ENCODE data around the gene PACSIN1. TPM values are rescaled to one million over a fixed set of nuclear protein-coding genes. Genes with fewer than 3 reads are reported as not detected.

The PACSIN1 gene
- total and polyA plus RNA-seq, 2 of the 4 experiments (the other 2 are of a cell fraction) = 0.02 TPM; not detected in 1

DNA sequence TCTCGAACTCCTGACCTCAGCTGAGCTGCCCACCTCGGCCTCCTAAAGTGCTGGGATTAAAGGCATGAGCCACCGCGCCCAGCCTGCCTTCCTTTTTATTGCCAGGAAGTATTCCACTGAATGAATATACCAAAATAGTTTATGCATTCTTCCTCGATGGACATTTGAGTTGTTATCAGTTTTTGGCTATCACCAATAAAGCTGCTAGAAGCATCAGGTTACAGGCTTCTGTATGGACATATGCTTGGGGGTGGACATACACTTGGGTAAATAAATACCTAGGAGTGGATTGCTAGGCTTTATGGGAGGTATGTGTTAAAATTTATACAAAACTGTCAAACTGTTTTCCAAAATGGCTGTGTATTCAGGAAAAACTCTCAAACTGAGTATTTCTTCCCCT is 30.0 kb upstream of the PACSIN1 start:
- no peak overlapping the region for H2AK9ac ChIP-seq (replicated peaks; ENCODE audit: low read depth, low read length, poor library complexity)
- H4K8ac ChIP-seq (ENCODE audit: low read depth in 2 of 2, low read length in 2 of 2) = no peak overlapping the region
- no peak overlapping the region for H2BK120ac ChIP-seq (ENCODE audit: low read depth, low read length)
- H3K14ac ChIP-seq (replicated peaks; ENCODE audit: low read depth, low read length) = no peak overlapping the region
- no peak overlapping the region for H3K23ac ChIP-seq (ENCODE audit: low read depth, low read length)
- H3K4me2 ChIP-seq (ENCODE audit: low read depth, low read length) = no peak overlapping the region
- no peak overlapping the region for H2BK20ac ChIP-seq (ENCODE audit: low read depth, low read length)
- ChIA-PET POLR2A (ENCODE audit: unreplicated experiment) (no interaction called here), CTCF (no interaction called here)
- H3K9me3 ChIP-seq (ENCODE audit: control insufficient read depth, insufficient read depth, low read length) = peaks cover under 1% of the 10 kb centered on the region
- H4K91ac ChIP-seq (ENCODE audit: insufficient read depth, low read depth, low read length) = no peak overlapping the region
- no peaks in the 10 kb centered on the region for H3K36me3 ChIP-seq (ENCODE audit: control insufficient read depth, insufficient read depth, low read length)
- no peak overlapping the region for H2BK15ac ChIP-seq (ENCODE audit: low read depth, low read length)
- no peaks in the 10 kb centered on the region for H3K4me1 ChIP-seq (ENCODE audit: control insufficient read depth, insufficient read depth, low read length)
- no peak overlapping the region for H2AK5ac ChIP-seq (ENCODE audit: low read depth, low read length)
- H3K4ac ChIP-seq (ENCODE audit: low read depth, low read length) = no peak overlapping the region
- TF ChIP-seq, protein P1, sequence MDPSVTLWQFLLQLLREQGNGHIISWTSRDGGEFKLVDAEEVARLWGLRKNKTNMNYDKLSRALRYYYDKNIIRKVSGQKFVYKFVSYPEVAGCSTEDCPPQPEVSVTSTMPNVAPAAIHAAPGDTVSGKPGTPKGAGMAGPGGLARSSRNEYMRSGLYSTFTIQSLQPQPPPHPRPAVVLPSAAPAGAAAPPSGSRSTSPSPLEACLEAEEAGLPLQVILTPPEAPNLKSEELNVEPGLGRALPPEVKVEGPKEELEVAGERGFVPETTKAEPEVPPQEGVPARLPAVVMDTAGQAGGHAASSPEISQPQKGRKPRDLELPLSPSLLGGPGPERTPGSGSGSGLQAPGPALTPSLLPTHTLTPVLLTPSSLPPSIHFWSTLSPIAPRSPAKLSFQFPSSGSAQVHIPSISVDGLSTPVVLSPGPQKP (IDR thresholded peaks at IDR 0.05; ENCODE audit: borderline replicate concordance, low read depth, low read length) = no peak
- no peak for TF ChIP-seq MAZ (IDR thresholded peaks at IDR 0.05; ENCODE audit: borderline replicate concordance, low read depth, low read length)
- no peak for TF ChIP-seq NFE2L2 (IDR thresholded peaks at IDR 0.05; ENCODE audit: low read depth, low read length)
- TF ChIP-seq POLR2A (IDR thresholded peaks at IDR 0.05; ENCODE audit: low read depth, low read length) = no peak
- TF ChIP-seq RAD21 (IDR thresholded peaks at IDR 0.05; ENCODE audit: low read length) = no peak
- no peak overlapping the region for H3K27ac ChIP-seq (ENCODE audit: insufficient read depth, low read length)
- no peak overlapping the region for H3K18ac ChIP-seq (ENCODE audit: low read depth, low read length)
- DNase-seq (no peak), ATAC-seq (ENCODE audit: low read depth) (peak; percentile 27)
- H4K20me1 ChIP-seq (ENCODE audit: insufficient read depth, low read length) = no peaks in the 10 kb centered on the region
- H3K9ac ChIP-seq (ENCODE audit: low read depth, low read length) = no peak overlapping the region
- in situ Hi-C loops (cut with MboI; ENCODE audit: low sequenced_read_pairs) = no loop called here
- no peak overlapping the region for H3K56ac ChIP-seq (ENCODE audit: extremely low read depth, insufficient read depth, low read length)
- no peaks in the 10 kb centered on the region for H3K9me1 ChIP-seq (ENCODE audit: insufficient read depth, low read length)
- WGBS, 2 experiments (ENCODE audit: extremely low coverage in 2 of 2, insufficient read length in 1 of 2) = no CpG with 5 or more reads among the region's 5 CpGs
- H3K79me1 ChIP-seq (ENCODE audit: low read depth in 1 of 2, low read length in 2 of 2) = no peaks in the 10 kb centered on the region
- no peak overlapping the region for H2BK5ac ChIP-seq (ENCODE audit: low read depth, low read length, poor library complexity, severe bottlenecking)
- intact Hi-C loops (cut with micrococcal nuclease) = no loop called here
- H4K5ac ChIP-seq (ENCODE audit: low read depth, low read length) = no peak overlapping the region
- dilution Hi-C loops (cut with HindIII; ENCODE audit: low sequenced_read_pairs, unreplicated experiment) = no loop called here
- H3K4me3 ChIP-seq (ENCODE audit: insufficient read depth, low read depth, low read length) = no peak overlapping the region
- H3K27me3 ChIP-seq (ENCODE audit: control insufficient read depth, insufficient read depth, low read length) = peaks cover 13% of the 10 kb centered on the region
- H2AFZ ChIP-seq (replicated peaks; ENCODE audit: low read length, poor library complexity) = no peak overlapping the region
- BruUV-seq (replicated peaks) = no TSS peak
